HS-27A (cell line): ENCODE results near the gene HMMR.
A peak's percentile ranks its signal among the peaks of the same experiment; 100 is the strongest.

Experiments
- DNase-seq: peaks from one replicate; pipeline ENCODE4 v3.0.0-alpha.2; 2012; ENCODE audit warnings: low read depth, missing footprints

HMMR gene

DNA sequence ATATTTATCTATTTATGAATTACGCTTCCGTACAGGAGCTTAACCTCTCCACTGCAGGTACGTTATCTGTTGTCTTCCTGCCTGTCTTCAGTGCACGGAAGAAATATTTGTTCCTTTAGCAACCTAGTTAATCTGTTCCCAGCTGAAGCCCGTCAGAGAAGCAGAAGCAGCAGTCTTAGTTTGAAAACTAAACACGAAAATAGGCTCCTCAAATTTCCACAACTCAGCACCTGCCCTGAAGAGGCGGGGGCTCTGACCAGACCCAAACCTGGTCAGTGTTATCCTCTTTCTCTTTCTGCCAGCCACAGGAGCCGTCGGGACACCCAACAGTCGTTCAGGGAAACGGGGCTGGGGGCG lies 992 bp upstream of the HMMR start:
- no peak for DNase-seq

DNA sequence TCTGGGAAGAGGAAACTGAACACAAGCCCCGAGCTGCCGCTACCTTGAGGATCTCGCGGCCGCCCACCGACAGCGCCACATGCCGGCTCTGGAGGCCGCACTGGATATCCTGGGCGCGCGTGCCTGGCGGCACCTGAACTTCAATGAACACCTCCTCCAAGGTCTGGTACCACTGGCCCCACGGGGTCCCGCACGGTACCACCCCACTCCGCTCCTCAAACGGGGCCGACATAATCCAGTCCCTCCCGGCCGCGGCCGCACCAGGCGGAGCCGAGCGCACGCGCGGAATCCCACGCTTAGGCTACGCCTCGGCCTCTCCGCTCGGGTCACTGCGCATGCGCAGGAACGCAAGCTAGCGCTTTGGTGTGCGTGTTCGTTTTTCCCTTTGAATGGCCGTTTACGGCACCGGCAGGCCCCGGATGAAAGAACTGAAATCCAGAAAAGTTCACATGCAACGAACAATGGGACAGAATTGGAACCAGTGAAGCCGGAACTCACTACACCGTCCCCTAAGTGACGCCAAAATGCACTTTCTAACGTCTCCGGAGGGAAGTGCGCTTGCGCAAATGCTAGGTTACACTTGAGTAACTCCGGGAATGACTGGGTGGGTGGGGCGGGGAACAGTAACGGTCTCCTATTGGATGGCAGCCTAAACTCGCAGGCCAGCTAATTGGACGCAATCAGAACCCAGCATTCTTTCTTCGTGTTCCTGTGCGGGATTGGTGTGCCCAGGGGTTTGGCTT lies 442 bp upstream of the HMMR start, which contains the start of gene NUDCD2:
Gene NUDCD2, minus strand, starts transcription at position 284 of the 743 bp plus-strand sequence. Its CDS starts 52 bp downstream, at position 232.
- peak; percentile 85 for DNase-seq

DNA sequence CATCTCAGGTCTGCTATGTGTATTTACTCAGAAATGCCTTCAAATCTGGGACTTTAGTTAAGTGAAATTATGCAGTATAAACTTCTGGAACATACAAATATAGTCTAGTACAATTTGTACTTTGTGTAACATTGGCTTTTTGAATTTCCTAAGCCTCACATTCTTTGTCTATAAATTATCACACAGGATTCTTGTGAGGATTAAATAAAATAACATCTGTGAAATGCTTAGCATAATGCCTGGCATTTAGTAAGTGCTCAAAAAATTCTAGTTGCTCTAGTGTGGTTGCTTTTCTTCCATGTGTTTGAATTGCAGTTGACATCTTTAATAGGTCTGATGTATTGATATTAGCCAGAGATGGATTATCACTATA lies 2.6 kb downstream of the HMMR start:
- DNase-seq = no peak

DNA sequence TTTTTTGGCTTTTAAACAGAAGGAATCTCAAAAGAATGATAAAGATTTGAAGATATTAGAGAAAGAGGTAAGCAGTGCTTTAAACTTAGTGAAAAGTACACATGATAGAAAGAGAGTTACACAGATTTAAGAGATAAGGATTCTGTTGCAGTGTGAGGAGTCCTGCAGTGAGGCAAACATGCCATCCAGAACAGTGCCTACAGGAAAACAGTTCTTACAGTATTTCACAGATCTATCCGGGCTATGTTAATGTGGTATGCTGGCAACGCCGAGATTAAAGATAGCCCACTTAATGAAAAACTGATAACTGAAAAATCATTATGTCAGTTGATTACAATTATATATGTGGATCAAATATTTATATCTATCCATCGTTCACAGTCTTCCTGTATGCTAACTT lies 7.2 kb downstream of the HMMR start:
- DNase-seq = no peak

DNA sequence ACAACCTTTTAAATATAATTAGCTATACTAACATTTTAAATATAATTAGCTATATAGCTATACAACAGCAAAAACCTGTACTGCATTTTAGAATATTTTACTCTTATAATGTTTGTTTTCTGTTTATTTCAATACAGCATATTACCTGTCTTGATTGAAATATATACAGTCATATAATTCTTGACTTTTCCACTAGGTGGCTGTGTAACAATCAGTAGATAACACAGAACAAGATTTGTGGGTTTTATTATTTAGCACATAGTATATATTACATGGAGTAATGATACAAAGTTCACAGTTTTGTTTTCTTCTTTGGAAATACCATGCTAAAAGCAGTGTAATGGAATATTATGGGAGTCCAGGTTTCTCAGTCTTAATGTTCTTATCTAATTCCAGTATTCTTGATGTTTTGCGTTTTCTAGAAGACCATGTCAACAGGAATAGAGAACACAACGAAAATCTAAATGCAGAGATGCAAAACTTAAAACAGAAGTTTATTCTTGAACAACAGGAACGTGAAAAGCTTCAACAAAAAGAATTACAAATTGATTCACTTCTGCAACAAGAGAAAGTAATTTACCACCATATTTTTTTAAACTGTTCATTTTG lies 13.3 kb downstream of the HMMR start:
- DNase-seq = no peak

DNA sequence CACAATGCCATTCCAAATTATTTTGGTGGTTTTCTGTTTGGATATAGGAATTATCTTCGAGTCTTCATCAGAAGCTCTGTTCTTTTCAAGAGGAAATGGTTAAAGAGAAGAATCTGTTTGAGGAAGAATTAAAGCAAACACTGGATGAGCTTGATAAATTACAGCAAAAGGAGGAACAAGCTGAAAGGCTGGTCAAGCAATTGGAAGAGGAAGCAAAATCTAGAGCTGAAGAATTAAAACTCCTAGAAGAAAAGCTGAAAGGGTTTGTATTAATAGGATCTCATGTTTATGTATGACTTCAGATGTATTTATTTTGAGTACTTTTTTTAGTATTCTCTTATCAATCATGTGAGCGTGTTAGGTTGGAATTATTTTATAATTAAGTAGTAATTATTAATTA lies 15.0 kb downstream of the HMMR start:
- no peak for DNase-seq

DNA sequence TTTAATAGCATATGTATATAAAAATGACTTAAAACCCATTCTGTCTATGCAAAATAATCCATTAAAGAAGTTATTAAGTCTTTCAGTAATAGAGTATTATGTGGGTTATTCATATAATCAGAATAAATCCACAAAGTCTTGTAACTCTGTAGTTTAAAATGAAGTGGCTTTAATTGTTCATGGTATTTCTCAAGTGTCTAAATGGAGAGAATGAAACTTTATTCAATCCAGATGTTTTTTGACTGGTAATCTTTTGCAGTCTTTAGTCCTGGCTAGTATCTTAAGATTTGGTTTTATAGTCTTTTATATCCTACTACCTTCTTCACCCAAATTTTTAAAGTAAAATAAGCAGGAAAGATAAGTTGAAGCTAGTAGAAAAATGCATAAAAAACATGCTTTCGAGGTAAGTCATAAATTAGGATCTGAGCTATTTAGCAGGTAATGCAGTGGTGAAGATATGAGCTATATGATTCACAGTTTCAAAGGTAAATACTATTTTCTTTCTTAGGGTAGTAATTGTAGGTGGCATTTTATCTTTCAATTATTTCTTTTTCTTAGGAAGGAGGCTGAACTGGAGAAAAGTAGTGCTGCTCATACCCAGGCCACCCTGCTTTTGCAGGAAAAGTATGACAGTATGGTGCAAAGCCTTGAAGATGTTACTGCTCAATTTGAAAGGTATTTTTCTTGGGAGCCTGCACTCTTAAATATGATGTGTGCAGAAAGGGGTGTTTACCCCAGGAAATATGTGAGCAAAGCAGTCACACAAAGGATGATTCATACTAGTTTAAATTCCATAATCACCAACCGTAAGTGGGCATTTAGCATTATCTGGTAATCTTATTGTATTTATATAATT lies 17.9 kb downstream of the HMMR start:
- no peak for DNase-seq

DNA sequence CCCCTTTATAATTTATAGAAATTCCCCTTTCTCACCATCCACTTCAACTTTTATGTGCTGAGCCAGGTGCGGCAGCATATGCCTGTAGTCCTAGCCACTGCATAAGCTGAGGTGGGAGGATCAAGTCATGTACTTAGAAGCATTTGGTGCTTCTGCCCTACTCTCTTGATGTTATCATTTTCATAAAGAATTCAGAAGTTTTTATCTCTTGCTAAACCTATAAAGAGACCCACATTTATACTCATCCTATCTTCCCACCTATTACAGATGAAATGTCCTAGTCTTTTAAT lies 18.5 kb downstream of the HMMR start:
- no peak for DNase-seq

DNA sequence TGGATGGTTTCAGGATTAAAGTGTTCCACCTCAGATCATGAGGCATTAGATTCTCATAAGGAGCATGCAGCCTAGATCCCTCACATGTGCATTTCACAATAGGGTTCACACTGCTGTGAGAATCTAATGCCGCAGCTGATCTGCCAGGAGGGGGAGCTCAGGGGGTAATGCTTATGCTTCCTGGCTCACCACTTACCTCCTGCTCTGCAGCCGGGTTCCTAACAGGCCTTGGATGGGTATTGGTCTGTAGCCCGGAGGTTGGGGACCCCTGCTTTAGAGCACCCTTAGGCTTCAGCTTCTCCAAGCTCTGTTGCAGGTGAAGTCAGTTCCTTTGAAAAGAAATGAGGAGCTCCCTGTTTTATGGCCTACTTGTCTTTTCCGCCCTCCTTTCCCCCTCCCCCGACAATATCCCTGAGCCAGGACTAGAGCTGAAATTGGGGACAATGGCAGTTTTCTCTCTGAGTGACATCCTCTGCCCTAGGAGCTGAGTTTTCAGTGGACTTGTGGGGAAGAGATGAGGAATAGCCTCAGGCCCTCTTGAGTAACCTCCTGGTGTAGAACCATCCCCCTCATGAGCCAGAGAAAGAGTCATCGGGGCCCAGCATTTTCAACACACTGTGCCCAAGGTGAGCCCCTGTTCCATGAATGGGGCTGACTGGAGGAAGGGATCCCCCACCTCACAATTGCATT lies 28.8 kb downstream of the HMMR start:
- DNase-seq = no peak

DNA sequence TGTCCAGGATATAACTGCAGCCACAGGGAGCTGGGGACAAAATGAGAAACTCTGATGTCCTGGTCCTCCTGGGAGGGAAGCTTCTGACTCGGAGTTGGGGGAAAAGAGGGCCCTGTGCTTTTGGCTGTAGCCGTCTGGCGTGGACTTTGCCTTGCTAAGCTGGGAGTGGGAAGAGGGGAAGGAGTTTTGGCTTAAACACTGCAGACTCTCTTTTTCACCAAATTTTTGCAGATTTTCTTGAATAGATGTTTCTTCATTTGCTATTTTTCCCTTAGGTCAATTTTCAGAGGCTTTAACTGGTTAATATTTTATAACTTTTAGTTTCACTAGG lies 29.3 kb downstream of the HMMR start:
- DNase-seq = no peak

DNA sequence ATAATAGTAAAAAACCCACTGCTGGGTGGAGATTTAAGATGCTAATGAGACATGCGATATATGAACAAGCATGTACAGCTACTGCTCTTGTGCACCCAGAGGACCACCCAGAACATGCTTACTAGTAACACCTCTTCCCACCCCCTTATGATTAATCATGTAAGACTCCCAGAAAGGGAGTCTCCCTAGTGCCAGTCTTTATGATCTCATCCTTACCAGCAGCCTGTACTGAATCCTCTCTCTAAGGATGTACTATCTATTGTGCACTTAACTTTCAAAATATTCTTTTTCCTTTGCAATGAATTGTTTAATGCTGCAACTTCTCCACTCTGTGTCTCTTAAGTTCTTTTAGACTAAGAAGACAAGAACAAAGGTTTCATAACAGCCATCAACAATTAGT lies 35.9 kb downstream of the HMMR start:
- DNase-seq = no peak

DNA sequence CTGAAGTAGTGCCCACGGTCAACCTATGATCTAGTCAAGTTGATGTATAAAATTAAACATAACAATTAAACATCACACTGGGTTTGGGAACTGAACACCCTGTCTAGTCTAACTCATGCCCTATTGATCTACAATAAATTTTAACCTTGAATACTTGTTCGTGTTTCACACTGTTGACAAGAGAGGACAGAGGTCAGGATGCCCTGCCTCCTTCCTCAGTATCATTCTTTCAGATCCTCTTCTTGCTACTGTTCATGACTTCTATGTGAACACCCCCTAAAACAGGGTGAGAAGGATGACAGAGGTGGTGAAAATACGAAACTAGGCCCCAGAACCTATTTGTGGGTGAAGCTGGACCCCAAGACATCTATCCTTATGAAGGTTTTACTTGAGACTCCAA lies 36.9 kb downstream of the HMMR start:
- DNase-seq = no peak

DNA sequence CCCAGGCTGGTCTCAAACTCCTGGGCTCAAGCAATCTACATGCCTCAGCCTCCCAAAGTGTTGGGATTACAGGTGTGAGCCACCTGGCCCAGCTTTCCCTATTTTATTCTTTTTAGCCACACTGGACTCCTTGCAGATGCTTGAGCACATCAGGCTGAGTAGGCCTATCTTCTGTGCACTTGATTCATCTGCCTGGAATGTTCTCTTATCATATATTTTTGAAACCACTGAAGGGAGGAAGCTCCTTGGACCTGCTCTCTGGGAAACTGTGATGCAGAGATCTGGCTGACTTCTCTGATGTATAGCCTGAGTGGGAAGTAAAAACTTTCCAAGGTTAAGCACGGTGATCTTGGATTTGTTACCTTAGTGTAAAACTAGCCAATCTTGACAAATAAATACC lies 38.5 kb downstream of the HMMR start:
- no peak for DNase-seq

DNA sequence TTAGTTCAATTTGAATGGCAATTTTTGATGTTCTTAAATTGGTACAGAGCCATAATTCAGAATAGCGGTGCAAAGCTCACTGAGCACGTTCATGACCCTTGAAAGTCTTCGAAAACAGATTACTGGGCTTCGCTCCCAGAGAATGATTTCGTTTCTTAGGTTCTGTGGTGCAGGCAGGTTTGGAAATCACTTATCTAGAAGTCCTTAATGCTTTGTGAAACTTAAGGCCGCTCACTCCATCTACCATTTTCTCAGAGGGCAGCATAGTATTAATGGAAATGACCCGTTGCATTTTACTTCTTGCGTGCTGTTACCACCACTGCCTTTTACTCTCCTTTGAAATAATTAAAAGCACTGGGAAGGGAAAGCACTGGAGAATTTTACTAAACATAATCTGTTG lies 42.1 kb downstream of the HMMR start:
- DNase-seq = no peak

DNA sequence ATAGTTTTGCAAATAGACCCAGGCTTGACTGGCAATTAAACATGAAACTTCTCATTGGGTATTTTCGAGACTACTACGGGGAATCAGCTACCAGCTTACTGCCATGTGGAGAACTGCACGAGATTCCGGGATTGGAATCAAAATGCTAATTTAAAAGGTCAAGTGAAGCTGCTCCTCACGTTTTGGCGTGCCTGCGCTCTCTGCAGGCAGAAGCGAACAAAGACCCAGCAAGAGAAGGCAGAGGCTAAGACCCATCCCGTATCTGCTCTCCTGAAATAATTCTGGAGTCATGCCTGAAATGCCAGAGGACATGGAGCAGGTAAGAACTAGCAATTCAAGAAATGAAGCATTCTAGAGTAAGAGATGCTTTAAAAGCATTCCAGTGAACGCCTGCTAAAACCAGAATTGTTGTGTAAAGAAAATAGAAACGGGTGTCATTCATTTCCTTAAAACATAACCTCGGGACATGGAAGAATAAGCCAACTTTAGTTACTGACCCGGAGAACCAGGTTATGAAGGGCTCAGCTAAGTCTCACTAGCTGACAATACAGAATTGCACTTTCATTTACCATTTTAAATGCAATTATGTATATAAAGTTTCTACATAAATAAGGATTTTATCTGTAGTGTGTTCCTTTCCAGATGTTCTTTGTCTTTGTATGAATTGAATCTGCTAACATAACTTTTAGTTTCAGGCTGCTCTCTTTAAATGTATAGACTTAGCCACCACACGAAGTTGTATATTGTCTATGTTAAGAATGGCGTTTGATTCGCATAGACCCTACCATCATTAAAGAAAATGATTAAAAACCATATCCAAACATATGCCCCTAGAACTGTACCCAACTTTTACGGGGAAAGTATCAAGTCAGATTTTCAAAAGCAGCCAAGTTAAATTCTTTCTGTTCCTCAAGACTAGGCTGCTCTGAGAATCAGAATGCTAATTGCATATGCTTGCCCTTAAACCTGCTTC lies 43.0 kb downstream of the HMMR start:
- no peak for DNase-seq

DNA sequence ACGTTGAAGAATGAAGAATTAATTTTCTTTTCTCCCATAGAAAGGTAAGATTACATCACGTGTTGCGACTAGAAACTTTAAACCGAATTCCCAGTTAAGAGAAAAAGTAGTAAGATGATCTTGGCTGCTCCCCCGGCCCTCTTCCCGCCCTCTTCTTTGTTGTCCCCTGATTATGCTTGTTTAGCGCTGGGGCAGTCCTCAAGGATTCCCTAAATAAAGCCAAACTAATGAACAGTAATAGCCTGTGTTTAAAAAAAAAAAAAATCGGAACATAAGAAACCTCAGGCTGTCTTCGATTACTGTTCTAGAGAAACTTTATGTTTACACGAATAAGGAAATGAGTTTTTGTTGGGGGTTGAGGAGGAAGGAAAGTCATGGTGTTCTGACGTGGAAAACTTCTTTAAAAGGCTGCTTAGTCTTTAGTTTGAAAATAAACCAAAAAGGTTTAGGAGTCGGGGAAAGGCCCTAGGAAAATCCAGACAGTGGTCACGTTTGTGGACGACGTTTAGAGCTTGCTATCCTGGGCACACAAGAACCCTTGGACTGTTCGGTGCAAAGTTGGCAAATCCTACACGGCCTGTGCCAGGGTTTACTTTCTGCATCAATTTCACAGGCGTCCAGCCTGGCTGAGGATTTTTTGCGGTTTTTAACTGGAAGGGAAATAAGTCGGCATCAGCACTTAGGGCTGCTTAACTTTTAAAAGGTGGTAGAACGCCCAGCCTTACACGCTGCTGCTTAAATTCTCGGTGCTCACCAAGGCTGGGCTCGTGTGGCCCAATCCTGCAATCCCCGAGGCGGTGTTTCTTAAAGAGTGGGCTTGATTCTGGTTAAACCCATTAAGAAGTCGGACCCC lies 43.9 kb downstream of the HMMR start:
- DNase-seq = no peak

DNA sequence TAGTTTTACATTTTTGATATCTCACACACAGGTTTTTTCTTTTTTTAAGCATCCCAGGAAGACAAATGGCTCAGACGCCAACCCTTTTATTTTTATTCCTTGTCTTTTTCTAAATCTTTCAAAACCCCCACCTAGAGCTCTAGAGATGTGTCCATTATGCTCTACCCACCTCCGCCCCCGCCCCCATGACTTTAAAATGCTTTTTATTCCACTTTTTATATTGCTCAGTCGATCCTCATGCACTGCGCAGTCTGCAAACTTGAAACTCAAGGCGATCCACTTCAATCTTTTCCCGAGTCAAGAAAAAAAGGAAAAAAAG lies 44.6 kb downstream of the HMMR start:
- no peak for DNase-seq

DNA sequence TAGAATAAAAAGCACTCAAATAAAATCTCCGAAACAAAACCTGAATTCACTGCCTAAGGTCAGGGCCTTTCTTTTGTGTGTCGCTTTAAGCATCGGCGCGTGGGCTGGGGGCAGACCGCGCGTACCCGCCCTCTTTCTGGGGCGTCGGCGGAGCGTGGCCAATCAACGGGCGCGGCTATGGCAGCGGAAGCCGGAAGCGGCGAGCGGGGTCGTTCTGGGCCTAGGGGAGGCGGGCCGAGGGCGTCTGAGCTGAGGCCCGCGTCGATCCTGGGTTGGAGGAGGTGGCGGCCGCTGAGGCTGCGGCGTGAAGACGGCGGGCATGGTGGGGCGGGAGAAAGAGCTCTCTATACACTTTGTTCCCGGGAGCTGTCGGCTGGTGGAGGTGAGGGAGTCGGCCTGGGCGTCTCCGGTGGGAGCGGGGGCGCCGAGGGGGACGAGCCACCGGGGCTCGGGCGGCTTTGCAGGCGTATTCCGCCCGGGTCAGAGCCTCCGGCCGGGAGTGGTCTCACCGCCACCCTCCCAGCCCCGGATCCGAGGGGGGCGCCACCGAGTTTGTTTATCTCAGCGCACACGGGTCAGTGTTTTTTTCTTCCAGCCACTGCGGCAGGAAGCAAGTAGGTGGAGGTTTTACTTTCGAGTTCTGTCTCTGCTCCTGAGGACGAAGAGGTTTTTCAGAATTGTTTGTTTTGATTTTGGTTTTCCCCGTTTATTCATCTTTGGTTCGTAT lies 45.1 kb downstream of the HMMR start, which contains the start of gene MAT2B:
Gene MAT2B, plus strand, starts transcription at position 252 of the 727 bp plus-strand sequence. Its CDS starts 68 bp downstream, at position 320.
- peak; percentile 58 for DNase-seq

DNA sequence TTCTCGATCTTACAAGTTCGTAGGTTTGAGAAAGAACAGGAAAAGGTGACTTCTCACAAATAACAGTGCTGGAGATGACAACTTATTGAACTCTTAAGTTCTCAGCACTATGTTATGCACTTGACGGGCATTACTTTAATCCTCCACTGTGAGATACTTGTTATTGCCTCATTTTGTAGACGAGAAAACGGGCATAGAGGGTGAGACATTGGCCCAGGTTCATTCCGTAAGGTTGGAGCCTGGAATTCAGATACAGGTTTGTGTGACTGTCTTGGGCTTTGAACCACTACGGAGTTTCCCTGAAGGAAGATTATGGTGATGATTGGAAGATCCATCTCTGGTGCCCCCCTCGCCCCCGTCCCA lies 45.6 kb downstream of the HMMR start:
- no peak for DNase-seq

DNA sequence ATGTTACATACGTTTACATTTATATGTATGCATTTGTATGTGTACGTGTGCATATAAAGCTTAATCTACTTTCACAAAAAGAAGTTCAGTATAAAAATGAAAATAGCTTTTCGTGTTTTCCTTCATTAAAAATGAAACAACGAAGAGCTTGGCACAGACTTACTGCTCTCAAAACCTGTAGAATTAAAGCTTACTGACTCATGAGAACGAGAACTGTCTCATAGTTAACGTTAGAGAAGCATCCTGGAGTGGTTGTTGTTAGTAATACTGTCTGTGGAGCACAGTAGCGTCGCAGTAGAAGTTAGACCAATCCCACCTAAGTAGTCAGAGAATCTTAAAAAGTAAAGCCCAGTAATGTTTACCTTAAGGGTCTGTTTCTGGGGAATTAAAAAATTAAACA lies 46.3 kb downstream of the HMMR start:
- DNase-seq = no peak
